Articular chondrocyte of knee joint (primary cell): ENCODE measurements around the gene GPR89B. TPM values are rescaled to one million over a fixed set of nuclear protein-coding genes. Genes with fewer than 3 reads are reported as not detected.

Source experiments
- small RNA-seq: library from RNA; depleted of rRNA; stranded (forward); fragments of <200 nt; gene quantifications from one replicate; pipeline ENCODE3, GENCODE V24; 2012
- total RNA-seq: library from RNA; depleted of rRNA; stranded (reverse); fragments of >200 nt; gene quantifications from 2 replicates; pipeline ENCODE4 v1.2.3, GENCODE V29; 2012

Gene GPR89B
- total RNA-seq, result 18.8 and 21.4 TPM in 2 replicates

DNA sequence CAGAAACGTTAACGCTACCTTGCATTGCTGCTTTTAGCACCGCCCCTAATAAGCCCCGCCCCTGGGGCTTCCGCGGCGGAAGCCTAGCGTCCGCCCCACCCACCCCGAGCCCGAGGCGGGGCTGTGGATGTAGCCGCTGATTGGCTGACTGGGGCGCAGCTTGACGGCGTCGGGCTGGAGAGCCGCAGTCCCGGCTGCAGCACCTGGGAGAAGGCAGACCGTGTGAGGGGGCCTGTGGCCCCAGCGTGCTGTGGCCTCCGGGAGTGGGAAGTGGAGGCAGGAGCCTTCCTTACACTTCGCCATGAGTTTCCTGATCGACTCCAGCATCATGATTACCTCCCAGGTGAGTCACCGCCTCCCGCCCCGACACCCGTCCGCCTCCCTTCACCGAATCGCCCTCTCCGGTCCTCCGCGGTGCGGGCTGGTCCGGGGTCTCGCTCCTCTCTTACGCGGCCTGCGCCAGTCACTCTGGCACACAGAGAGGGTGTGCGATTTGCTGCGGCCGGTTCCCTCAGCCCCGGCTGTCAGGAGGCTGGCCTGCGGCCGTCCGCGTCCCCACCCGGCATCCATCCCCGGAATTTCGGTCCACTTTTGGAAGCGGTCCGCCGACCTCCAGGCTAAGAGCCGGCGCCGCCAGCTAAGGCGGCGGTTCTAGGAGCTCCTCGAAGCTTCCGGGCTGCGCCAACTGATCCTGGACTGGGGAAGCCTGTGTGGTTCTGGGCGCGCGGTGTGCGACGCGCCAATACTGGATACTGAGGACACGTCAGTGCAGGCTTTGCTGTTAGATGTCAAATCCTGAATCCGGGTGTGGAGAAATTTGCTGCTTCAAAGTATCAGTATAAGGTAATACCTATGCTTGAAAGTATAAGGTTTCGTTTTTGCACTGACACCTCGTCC is at the start of gene GPR89B:
GPR89B (plus strand) TSS at position 185 of the 897 bp plus-strand sequence; CDS start at position 302, 117 bp downstream.

DNA sequence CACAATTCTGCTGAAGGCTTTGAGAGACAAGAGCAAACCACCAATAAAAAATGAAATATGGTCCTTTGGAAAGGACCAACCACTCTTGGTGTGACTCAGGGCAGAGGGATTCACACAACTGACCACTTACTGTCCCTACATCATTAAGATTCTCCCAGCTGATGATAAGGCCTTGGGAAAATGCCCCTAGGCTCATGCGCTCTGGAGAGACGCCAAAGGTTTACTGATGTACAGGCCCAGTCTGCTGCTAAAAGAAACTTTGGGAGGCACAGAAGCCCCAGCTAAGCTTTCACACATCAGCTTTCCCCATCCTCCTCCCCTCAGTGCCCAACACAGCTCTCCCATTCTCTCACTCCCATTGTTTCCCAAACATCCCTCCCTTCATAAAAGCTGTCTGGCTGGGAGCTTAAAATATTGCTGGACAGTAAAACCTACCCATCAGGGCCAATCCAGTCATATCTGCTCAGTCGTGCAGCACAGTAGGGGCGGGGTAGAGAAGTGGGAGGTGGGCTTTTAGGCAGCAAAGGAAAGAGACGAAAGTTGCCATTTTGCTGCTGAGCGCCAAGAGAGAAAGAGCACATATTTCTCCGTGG is 25.9 kb upstream of the GPR89B start, which contains the start of gene GJA8:
GJA8 (plus strand) TSS at position 543 of the 593 bp plus-strand sequence. CDS start 5,161 bp downstream, outside the sequence.

Small RNA genes within 50 kb of the gene (small RNA-seq; reads per million reads assigned to genes)
- gene RNU1-129P, result not detected
- 392 reads per million, percentile 99 among the genes with 10 or more reads in this experiment for gene RNVU1-7

Other genes starting within 250 kb of the GPR89B start
- gene GJA5, start 167.8 kb upstream of the GPR89B start, total RNA-seq, result not detected in 2 replicates
- gene GJA8, start 25.6 kb upstream of the GPR89B start, total RNA-seq, result not detected in 2 replicates
- gene NBPF11, start 223.9 kb downstream of the GPR89B start, total RNA-seq, result 4.8 and 7.1 TPM in 2 replicates